PFSK-1 (cell line): ENCODE data around the gene CHDH.

ENCODE experiments used
- FOXP2 ChIP-seq: optimal IDR thresholded peaks from 2 replicates; pipeline ENCODE3; 2011; ENCODE audit warnings: borderline replicate concordance, control low read depth, inconsistent platforms; ENCODE audit not compliant: insufficient read depth; ENCODE audit errors: extremely low read length, extremely low read depth
- POLR2AphosphoS5 ChIP-seq: IDR thresholded peaks from 2 replicates; pipeline ENCODE4 v1.6.1; 2012; ENCODE audit warnings: low read depth, mild to moderate bottlenecking, control low read depth, low read length, moderate library complexity
- SIN3A ChIP-seq: IDR thresholded peaks from 2 replicates; pipeline ENCODE4 v1.6.1; 2012; ENCODE audit warnings: mild to moderate bottlenecking, low read length, moderate library complexity, borderline replicate concordance; ENCODE audit not compliant: insufficient read depth
- TAF1 ChIP-seq: IDR thresholded peaks from 2 replicates; pipeline ENCODE4 v1.6.1; 2012; ENCODE audit warnings: low read length, control low read depth, borderline replicate concordance; ENCODE audit not compliant: insufficient read depth
- TF ChIP-seq, protein P1 (sequence below), 2 experiments: IDR thresholded peaks; 2 replicates each; pipeline versions ENCODE4 v1.6.1 to v1.8.0; 2011 to 2012; ENCODE audit warnings: low read depth in 2 of 2, low read length in 2 of 2, control low read depth in 1 of 2, inconsistent platforms in 1 of 2, mild to moderate bottlenecking in 1 of 2, moderate library complexity in 1 of 2; ENCODE audit not compliant: insufficient read depth in 1 of 2

CHDH gene

DNA sequence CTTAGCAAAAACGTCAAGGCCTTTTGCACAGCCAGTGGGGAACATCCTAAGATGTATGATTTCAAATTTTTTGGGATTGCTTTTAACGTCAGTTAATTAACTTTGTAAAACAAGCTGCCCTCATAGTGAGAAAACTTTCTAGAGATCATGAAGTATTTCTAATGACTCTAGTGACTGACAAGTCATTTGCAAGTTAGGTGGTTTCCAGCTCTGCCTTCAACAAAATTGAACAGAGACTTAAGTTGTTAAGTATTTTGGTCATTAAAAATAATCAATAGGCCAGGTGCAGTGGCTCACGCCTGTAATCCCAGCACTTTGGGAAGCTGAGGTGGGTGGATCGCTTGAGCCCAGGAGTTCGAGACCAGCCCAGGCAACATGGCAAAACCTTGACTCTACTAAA, 71.2 kb downstream of the CHDH start:
- TF ChIP-seq SIN3A = no peak
- TF ChIP-seq, protein P1, sequence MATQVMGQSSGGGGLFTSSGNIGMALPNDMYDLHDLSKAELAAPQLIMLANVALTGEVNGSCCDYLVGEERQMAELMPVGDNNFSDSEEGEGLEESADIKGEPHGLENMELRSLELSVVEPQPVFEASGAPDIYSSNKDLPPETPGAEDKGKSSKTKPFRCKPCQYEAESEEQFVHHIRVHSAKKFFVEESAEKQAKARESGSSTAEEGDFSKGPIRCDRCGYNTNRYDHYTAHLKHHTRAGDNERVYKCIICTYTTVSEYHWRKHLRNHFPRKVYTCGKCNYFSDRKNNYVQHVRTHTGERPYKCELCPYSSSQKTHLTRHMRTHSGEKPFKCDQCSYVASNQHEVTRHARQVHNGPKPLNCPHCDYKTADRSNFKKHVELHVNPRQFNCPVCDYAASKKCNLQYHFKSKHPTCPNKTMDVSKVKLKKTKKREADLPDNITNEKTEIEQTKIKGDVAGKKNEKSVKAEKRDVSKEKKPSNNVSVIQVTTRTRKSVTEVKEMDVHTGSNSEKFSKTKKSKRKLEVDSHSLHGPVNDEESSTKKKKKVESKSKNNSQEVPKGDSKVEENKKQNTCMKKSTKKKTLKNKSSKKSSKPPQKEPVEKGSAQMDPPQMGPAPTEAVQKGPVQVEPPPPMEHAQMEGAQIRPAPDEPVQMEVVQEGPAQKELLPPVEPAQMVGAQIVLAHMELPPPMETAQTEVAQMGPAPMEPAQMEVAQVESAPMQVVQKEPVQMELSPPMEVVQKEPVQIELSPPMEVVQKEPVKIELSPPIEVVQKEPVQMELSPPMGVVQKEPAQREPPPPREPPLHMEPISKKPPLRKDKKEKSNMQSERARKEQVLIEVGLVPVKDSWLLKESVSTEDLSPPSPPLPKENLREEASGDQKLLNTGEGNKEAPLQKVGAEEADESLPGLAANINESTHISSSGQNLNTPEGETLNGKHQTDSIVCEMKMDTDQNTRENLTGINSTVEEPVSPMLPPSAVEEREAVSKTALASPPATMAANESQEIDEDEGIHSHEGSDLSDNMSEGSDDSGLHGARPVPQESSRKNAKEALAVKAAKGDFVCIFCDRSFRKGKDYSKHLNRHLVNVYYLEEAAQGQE (IDR thresholded peaks at IDR 0.05; ENCODE audit: insufficient read depth in 1 of 2, low read depth in 2 of 2, low read length in 2 of 2) = no peak
- no peak for TF ChIP-seq FOXP2
- TF ChIP-seq POLR2AphosphoS5 = no peak
- TF ChIP-seq TAF1 = no peak

DNA sequence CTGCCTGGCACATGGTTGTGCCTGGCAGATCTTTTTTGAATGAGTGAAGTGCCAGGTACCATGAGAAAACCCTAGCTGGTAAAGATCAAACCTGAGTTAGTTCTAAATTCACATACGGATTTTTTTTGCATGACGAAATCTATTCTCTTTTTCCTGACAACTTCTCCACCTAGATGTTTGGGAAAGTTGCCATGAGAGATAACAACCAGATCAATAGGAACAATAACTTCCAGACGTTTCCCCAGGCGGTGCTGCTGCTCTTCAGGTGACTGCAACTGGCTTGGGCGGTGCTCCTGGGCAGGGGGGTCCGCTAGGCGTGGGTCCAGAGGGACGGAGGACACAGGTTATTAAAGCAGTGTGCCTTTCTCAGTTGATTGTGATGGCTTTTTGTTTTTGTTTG, 71.8 kb downstream of the CHDH start:
- TF ChIP-seq TAF1 (no peak), POLR2AphosphoS5 (no peak), FOXP2 (no peak), SIN3A (no peak)
- TF ChIP-seq, protein P1 (IDR thresholded peaks at IDR 0.05; ENCODE audit: insufficient read depth in 1 of 2, low read depth in 2 of 2, low read length in 2 of 2) = no peak

DNA sequence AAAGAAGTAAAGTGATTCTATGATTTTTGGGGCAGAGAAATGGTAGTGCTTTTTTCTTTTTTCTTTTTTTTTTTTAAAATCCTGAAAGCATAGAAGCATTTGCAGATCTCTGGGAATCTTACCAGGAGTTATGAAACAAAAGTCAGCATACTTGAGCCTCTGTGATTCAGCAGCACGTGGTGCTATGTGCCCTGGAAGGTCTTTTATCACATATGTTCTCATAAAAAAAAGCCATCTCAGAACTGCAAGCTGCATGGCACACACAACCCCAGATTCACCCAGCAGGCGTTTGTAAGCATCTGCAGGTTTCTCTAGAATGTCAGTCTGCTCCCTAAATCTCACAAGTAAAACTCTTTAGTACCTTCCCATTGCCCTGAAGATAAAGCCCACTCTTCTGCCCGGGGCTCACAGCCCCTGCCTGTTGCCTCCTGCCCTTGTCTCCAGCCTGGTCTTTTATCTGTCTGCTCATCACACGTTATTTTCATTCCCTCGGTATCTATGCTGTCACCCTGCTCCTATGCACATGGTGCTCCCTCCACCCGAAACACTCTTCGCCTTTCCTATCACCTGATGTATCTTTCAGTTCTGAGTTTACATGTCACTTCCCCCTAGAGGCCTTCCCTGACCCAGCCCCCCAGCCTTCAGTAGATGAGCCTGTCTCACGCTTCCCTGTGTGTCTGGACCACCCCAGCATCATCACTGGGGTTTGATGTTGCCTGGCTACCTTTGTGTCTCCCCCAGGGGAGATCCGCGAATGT, 72.4 kb downstream of the CHDH start:
- TF ChIP-seq TAF1 (no peak), SIN3A (no peak), POLR2AphosphoS5 (no peak), FOXP2 (no peak)
- TF ChIP-seq, protein P1 (IDR thresholded peaks at IDR 0.05; ENCODE audit: insufficient read depth in 1 of 2, low read depth in 2 of 2, low read length in 2 of 2) = no peak

DNA sequence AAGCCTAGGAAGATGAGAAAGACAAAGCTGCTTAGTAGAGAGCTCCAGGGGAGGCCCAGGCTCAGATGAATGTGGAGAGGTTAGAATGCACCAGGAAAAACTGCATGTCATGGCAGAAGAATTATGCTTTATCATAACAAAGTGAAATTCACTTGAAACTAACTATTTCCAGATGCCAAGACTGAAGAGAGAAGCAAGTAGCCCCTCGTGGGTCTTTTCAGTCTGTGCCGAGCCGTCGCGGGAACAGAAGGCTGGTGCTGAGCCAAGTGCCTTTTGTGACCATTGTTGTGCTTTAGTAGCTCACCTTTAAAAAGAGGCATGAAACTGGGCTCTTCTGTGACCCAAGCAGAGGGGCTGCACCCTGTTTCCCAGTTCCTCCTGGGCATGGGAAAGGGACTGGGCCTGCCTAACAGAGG, 73.2 kb downstream of the CHDH start:
- TF ChIP-seq TAF1 (no peak), POLR2AphosphoS5 (no peak), FOXP2 (no peak), SIN3A (no peak)
- TF ChIP-seq, protein P1 (IDR thresholded peaks at IDR 0.05; ENCODE audit: insufficient read depth in 1 of 2, low read depth in 2 of 2, low read length in 2 of 2) = no peak

DNA sequence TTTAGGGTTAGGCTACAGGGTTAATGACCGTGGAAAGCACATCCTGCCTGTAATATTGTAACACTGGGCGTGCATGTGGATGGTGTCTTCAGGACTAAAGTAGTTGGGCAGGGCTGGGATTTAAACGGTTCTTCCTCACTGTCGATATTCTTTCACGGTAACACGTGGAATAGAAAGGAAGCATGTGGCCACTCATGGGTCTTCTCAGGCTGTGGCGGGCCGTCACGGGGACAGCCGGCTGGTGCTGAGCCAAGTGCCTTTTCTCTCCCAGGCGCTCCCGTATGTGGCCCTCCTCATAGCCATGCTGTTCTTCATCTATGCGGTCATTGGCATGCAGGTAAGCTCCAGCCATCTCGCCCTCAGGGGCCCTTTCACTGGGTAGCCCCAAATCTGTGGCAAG, 73.7 kb downstream of the CHDH start:
- TF ChIP-seq, protein P1 (IDR thresholded peaks at IDR 0.05; ENCODE audit: insufficient read depth in 1 of 2, low read depth in 2 of 2, low read length in 2 of 2) = no peak
- TF ChIP-seq FOXP2 = no peak
- TF ChIP-seq SIN3A = no peak
- TF ChIP-seq POLR2AphosphoS5 = no peak
- TF ChIP-seq TAF1 = no peak
